Osteoblast (primary cell): Measurements from ENCODE around the gene PNKD. TPM values are rescaled to one million over a fixed set of nuclear protein-coding genes. Genes with fewer than 3 reads are reported as not detected.

Experiments
- DNase-seq: peaks from one replicate; pipeline ENCODE4 v3.0.0; 2011; ENCODE audit warnings: low spot score, mixed read lengths; ENCODE audit not compliant: insufficient read length; ENCODE audit errors: missing footprints
- H2AFZ ChIP-seq: 2 replicates; pipeline ENCODE4 v1.6.0; 2011; ENCODE audit warnings: mild to moderate bottlenecking, low read length
- H3K27ac ChIP-seq: 2 replicates; pipeline ENCODE4 v1.5.1; 2011; ENCODE audit warnings: mild to moderate bottlenecking, low read depth, low read length, moderate library complexity
- H3K27me3 ChIP-seq: 2 replicates; pipeline ENCODE4 v1.6.0; 2012; ENCODE audit warnings: mild to moderate bottlenecking, control low read depth, inconsistent platforms, low read length, moderate library complexity; ENCODE audit not compliant: insufficient read depth
- H3K36me3 ChIP-seq: 2 replicates; pipeline ENCODE4 v1.5.1; 2011; ENCODE audit warnings: mild to moderate bottlenecking, low read length, control low read depth, moderate library complexity; ENCODE audit not compliant: insufficient read depth
- H3K4me1 ChIP-seq: 2 replicates; pipeline ENCODE4 v1.5.1; 2011; ENCODE audit warnings: mild to moderate bottlenecking, low read length, control low read depth, moderate library complexity; ENCODE audit not compliant: insufficient read depth
- H3K4me2 ChIP-seq: 2 replicates; pipeline ENCODE4 v1.6.0; 2011; ENCODE audit warnings: mild to moderate bottlenecking, low read length; ENCODE audit not compliant: insufficient read depth
- H3K4me3 ChIP-seq: fragments of 200-600 bp; sonication (generic); 3 replicates; pipeline ENCODE4 v1.5.1; 2012; ENCODE audit warnings: mild to moderate bottlenecking, low read length, inconsistent platforms; ENCODE audit not compliant: insufficient read depth
- H3K79me2 ChIP-seq: 2 replicates; pipeline ENCODE4 v1.6.0; 2012; ENCODE audit warnings: mild to moderate bottlenecking, low read length, control low read depth, inconsistent platforms; ENCODE audit not compliant: insufficient read depth
- H3K9me3 ChIP-seq: 2 replicates; pipeline ENCODE4 v1.5.1; 2011; ENCODE audit warnings: low read depth, low read length, control low read depth
- H4K20me1 ChIP-seq: 2 replicates; pipeline ENCODE4 v1.6.0; 2012; ENCODE audit warnings: mild to moderate bottlenecking, low read length, control low read depth; ENCODE audit not compliant: insufficient read depth
- CTCF ChIP-seq: IDR thresholded peaks from 2 replicates; pipeline ENCODE4 v1.5.1; 2011; ENCODE audit warnings: mild to moderate bottlenecking, low read depth, low read length, moderate library complexity; ENCODE audit errors: extremely low read depth
- total RNA-seq: library from RNA; depleted of rRNA; stranded (reverse); fragments of >200 nt; gene quantifications from 2 replicates; pipeline ENCODE4 v1.2.3, GENCODE V29; 2012

PNKD gene
- total RNA-seq, 1 donor: 23.2 TPM

- Histone ChIP-seq H3K4me2 (no peak overlapping the region), H4K20me1 (peaks cover 31% of the 10 kb centered on the region), H3K36me3 (peaks cover 84% of the 10 kb centered on the region), H3K27ac (peak overlapping the region; percentile 46), H3K4me1 (peaks cover 12% of the 10 kb centered on the region), H3K79me2 (peaks cover 15% of the 10 kb centered on the region), H2AFZ (no peak overlapping the region), H3K4me3 (no peak overlapping the region), H3K27me3 (no peaks in the 10 kb centered on the region), H3K9me3 (no peaks in the 10 kb centered on the region)
- no peak for TF ChIP-seq CTCF
- DNase-seq: no peak
Observed at GRCh38 chr2:218253232-218253625, 17.1 kb upstream of the PNKD start.

GRCh38 chr2:218255446-218255845, 14.9 kb upstream of the PNKD start:
- no peak for TF ChIP-seq CTCF
- no peak overlapping the region for H3K4me3 ChIP-seq
- peaks cover 62% of the 10 kb centered on the region for H3K36me3 ChIP-seq
- H3K27ac ChIP-seq: peak overlapping the region; percentile 68
- H3K4me1 ChIP-seq: peaks cover 26% of the 10 kb centered on the region
- no peak overlapping the region for H2AFZ ChIP-seq
- no peaks in the 10 kb centered on the region for H3K9me3 ChIP-seq
- no peaks in the 10 kb centered on the region for H3K27me3 ChIP-seq
- peaks cover 19% of the 10 kb centered on the region for H4K20me1 ChIP-seq
- DNase-seq: peak; percentile 57
- no peaks in the 10 kb centered on the region for H3K79me2 ChIP-seq
- no peak overlapping the region for H3K4me2 ChIP-seq

- DNase-seq: peak; percentile 4
- H4K20me1 ChIP-seq: peaks cover 19% of the 10 kb centered on the region
- H3K27ac ChIP-seq: no peak overlapping the region
- no peak overlapping the region for H3K4me3 ChIP-seq
- H3K4me2 ChIP-seq: no peak overlapping the region
- H3K9me3 ChIP-seq: no peaks in the 10 kb centered on the region
- H3K79me2 ChIP-seq: no peaks in the 10 kb centered on the region
- H3K36me3 ChIP-seq: peaks cover 49% of the 10 kb centered on the region
- no peaks in the 10 kb centered on the region for H3K27me3 ChIP-seq
- H2AFZ ChIP-seq: no peak overlapping the region
- no peak for TF ChIP-seq CTCF
- peaks cover 26% of the 10 kb centered on the region for H3K4me1 ChIP-seq
Observed at GRCh38 chr2:218256612-218257350, 13.5 kb upstream of the PNKD start.

- H3K4me1 ChIP-seq: peaks cover 23% of the 10 kb centered on the region
- peaks cover 14% of the 10 kb centered on the region for H4K20me1 ChIP-seq
- H3K9me3 ChIP-seq: no peaks in the 10 kb centered on the region
- H2AFZ ChIP-seq: no peak overlapping the region
- peak overlapping the region; percentile 33 for H3K27ac ChIP-seq
- peak; percentile 58 for TF ChIP-seq CTCF
- H3K4me2 ChIP-seq: no peak overlapping the region
- peak; percentile 91 for DNase-seq
- H3K79me2 ChIP-seq: no peaks in the 10 kb centered on the region
- H3K27me3 ChIP-seq: no peaks in the 10 kb centered on the region
- peaks cover 42% of the 10 kb centered on the region for H3K36me3 ChIP-seq
- H3K4me3 ChIP-seq: no peak overlapping the region
Observed at GRCh38 chr2:218257390-218257981, 12.8 kb upstream of the PNKD start.
